Transverse colon (tissue), 4 donors: ENCODE measurements around the gene ATOH8.

Source experiments
- CTCF ChIP-seq, 5 experiments: fragments of 200-600 bp in 3 of 5; fragments of 450-650 bp in 2 of 5; sonication (generic) in 3 of 5; IDR thresholded peaks; 1 replicate in 2 of 5; 2 replicates in 3 of 5; pipeline ENCODE4 v1.5.1; 2016 to 2017; ENCODE audit warnings: antibody characterized with exemption in 5 of 5, inconsistent platforms in 3 of 5, mild to moderate bottlenecking in 2 of 5, moderate library complexity in 1 of 5
- EP300 ChIP-seq: sonication (generic); formaldehyde crosslinking; IDR thresholded peaks from one replicate; pipeline ENCODE4 v1.6.1; 2017; ENCODE audit warnings: antibody characterized with exemption, low read depth
- POLR2A ChIP-seq: fragments of 450-650 bp; IDR thresholded peaks from one replicate; pipeline ENCODE4 v1.6.1; 2016; ENCODE audit warnings: antibody characterized with exemption, mild to moderate bottlenecking, moderate library complexity
- POLR2AphosphoS5 ChIP-seq, 3 donors: sonication (generic); formaldehyde crosslinking; IDR thresholded peaks; one replicate each; pipeline ENCODE4 v1.6.1; 2016; ENCODE audit warnings: antibody characterized with exemption in 3 of 3

GRCh38 chr2:85804583-85804982 is 50.8 kb downstream of the ATOH8 start:
- TF ChIP-seq POLR2AphosphoS5 (IDR thresholded peaks at IDR 0.05) (no peak), CTCF (IDR thresholded peaks at IDR 0.05) (peak; percentile 41 to 57 (median 55)), EP300 (no peak), POLR2A (no peak)
